GM12878 (cell line): ENCODE results near the gene ZNF80.

Experiments
- CHD2 ChIP-seq: IDR thresholded peaks from 2 replicates; pipeline ENCODE4 v1.6.1; 2011; ENCODE audit warnings: low read depth, low read length, improper control_type of control experiment, borderline replicate concordance
- E4F1 ChIP-seq: fragments of 450-650 bp; IDR thresholded peaks from 2 replicates; pipeline ENCODE4 v1.6.1; 2018; ENCODE audit warnings: borderline replicate concordance, mild to moderate bottlenecking; ENCODE audit not compliant: partially characterized antibody
- EED ChIP-seq: sonication (generic); IDR thresholded peaks from 2 replicates; pipeline ENCODE4 v1.6.1; 2016; ENCODE audit warnings: antibody characterized with exemption, low read depth
- EP300 ChIP-seq, 2 experiments: fragments of 150-350 bp in 1 of 2; IDR thresholded peaks; 2 replicates each; pipeline ENCODE4 v1.6.1; 2011 to 2012; ENCODE audit warnings: low read depth in 2 of 2, low read length in 2 of 2, borderline replicate concordance in 1 of 2, improper control_type of control experiment in 1 of 2, inconsistent platforms in 1 of 2; ENCODE audit not compliant: control insufficient read depth in 1 of 2
- FOS ChIP-seq: IDR thresholded peaks from 3 replicates; pipeline ENCODE4 v1.6.1; 2011; ENCODE audit warnings: borderline replicate concordance; ENCODE audit not compliant: insufficient read length; ENCODE audit errors: extremely low read depth
- GABPA ChIP-seq: IDR thresholded peaks from 2 replicates; pipeline ENCODE4 v1.6.1; 2014; ENCODE audit warnings: antibody characterized with exemption, low read depth, mild to moderate bottlenecking, inconsistent platforms
- MTA3 ChIP-seq: IDR thresholded peaks from 2 replicates; pipeline ENCODE4 v1.6.1; 2012; ENCODE audit warnings: low read length, inconsistent platforms, borderline replicate concordance
- NFYA ChIP-seq: IDR thresholded peaks from 2 replicates; pipeline ENCODE4 v1.6.1; 2011; ENCODE audit warnings: low read depth, mild to moderate bottlenecking, low read length, improper control_type of control experiment, borderline replicate concordance
- POLR2A ChIP-seq: IDR thresholded peaks from 2 replicates; pipeline ENCODE4 v1.6.1; 2011; ENCODE audit warnings: low read depth, mild to moderate bottlenecking, low read length
- REST ChIP-seq: IDR thresholded peaks from 2 replicates; pipeline ENCODE4 v1.6.1; 2012; ENCODE audit warnings: mild to moderate bottlenecking, low read depth, low read length
- SUPT20H ChIP-seq: IDR thresholded peaks from 2 replicates; pipeline ENCODE4 v1.6.1; 2011; ENCODE audit warnings: low read depth, mild to moderate bottlenecking, low read length, moderate library complexity, borderline replicate concordance; ENCODE audit not compliant: control insufficient read depth
- USF2 ChIP-seq: IDR thresholded peaks from 2 replicates; pipeline ENCODE4 v1.6.1; 2011; ENCODE audit warnings: low read depth, low read length, improper control_type of control experiment, borderline replicate concordance
- YY1 ChIP-seq: IDR thresholded peaks from 2 replicates; pipeline ENCODE4 v1.6.1; 2011; ENCODE audit warnings: low read depth, mild to moderate bottlenecking, low read length

GRCh38 chr3:114226313-114226712, 11.1 kb downstream of the ZNF80 start:
- TF ChIP-seq USF2, result no peak
- no peak for TF ChIP-seq REST
- TF ChIP-seq EED, result no peak
- TF ChIP-seq POLR2A, result no peak
- TF ChIP-seq SUPT20H, result no peak
- no peak for TF ChIP-seq MTA3
- no peak for TF ChIP-seq EP300 (IDR thresholded peaks at IDR 0.05; ENCODE audit: borderline replicate concordance in 1 of 2, control insufficient read depth in 1 of 2, low read depth in 2 of 2, low read length in 2 of 2)
- no peak for TF ChIP-seq FOS
- TF ChIP-seq GABPA, result no peak
- no peak for TF ChIP-seq YY1
- TF ChIP-seq CHD2, result no peak
- no peak for TF ChIP-seq E4F1
- TF ChIP-seq NFYA, result no peak
